Chondrocyte (in vitro differentiated cells): ENCODE measurements around the gene DIO3. TPM values are rescaled to one million over a fixed set of nuclear protein-coding genes. Genes with fewer than 3 reads are reported as not detected.

Experiments used
- DNase-seq: peaks from one replicate; pipeline ENCODE4 v3.0.0; 2021; ENCODE audit warnings: mixed read lengths, low spot score
- H3K27ac Mint-ChIP-seq: one replicate; pipeline ENCODE4 v1.8.0; 2021; ENCODE audit warnings: mild to moderate bottlenecking, moderate library complexity, mixed read lengths; ENCODE audit not compliant: unreplicated experiment
- H3K27me3 Mint-ChIP-seq: 2 replicates; pipeline ENCODE4 v1.8.0; 2021; ENCODE audit warnings: low read depth, mixed read lengths
- H3K36me3 Mint-ChIP-seq: 2 replicates; pipeline ENCODE4 v1.8.0; 2021; ENCODE audit warnings: low read depth, mixed read lengths
- H3K4me1 Mint-ChIP-seq: 2 replicates; pipeline ENCODE4 v1.8.0; 2021; ENCODE audit warnings: low read depth, mild to moderate bottlenecking, mixed read lengths
- H3K4me3 Mint-ChIP-seq: one replicate; pipeline ENCODE4 v1.8.0; 2021; ENCODE audit warnings: mild to moderate bottlenecking, moderate library complexity, mixed read lengths; ENCODE audit not compliant: unreplicated experiment
- H3K9me3 Mint-ChIP-seq: 2 replicates; pipeline ENCODE4 v1.8.0; 2021; ENCODE audit warnings: low read depth, mixed read lengths
- total RNA-seq: library from RNA; stranded (reverse); gene quantifications from 3 replicates; pipeline ENCODE4 v1.2.1, GENCODE V29; 2021
- TF ChIP-seq, protein P1 (sequence below): fragments of 200-600 bp; sonication (generic); IDR thresholded peaks from 2 replicates; pipeline ENCODE4 v1.5.0; 2021; ENCODE audit warnings: antibody characterized with exemption, mild to moderate bottlenecking, moderate library complexity

The DIO3 gene
- total RNA-seq, 1 donor from 2014 or later: not detected

DNA sequence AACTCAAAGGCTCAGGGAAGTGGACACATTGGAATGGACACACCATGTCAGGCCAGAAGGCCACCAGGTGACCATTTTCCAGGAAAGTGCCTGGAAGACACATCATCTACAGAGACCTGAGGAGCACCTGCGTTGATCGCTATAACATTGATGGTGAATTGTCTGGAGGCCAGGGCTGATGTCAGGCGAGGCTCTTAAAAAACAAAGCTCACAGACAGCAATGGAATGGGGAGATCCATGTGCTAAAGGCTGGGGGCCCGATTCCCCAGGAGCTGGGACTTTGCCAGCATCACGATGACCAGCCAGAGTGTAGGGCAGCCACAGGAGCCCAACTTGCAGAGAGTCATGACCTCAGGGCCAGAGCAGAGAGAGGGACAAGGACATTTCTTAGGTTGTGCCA lies 30.3 kb downstream of the DIO3 start:
- H3K27me3 Mint-ChIP-seq: no peaks in the 10 kb centered on the region
- no peak overlapping the region for H3K27ac Mint-ChIP-seq
- H3K4me3 Mint-ChIP-seq: no peak overlapping the region
- no peaks in the 10 kb centered on the region for H3K36me3 Mint-ChIP-seq
- TF ChIP-seq, protein P1, sequence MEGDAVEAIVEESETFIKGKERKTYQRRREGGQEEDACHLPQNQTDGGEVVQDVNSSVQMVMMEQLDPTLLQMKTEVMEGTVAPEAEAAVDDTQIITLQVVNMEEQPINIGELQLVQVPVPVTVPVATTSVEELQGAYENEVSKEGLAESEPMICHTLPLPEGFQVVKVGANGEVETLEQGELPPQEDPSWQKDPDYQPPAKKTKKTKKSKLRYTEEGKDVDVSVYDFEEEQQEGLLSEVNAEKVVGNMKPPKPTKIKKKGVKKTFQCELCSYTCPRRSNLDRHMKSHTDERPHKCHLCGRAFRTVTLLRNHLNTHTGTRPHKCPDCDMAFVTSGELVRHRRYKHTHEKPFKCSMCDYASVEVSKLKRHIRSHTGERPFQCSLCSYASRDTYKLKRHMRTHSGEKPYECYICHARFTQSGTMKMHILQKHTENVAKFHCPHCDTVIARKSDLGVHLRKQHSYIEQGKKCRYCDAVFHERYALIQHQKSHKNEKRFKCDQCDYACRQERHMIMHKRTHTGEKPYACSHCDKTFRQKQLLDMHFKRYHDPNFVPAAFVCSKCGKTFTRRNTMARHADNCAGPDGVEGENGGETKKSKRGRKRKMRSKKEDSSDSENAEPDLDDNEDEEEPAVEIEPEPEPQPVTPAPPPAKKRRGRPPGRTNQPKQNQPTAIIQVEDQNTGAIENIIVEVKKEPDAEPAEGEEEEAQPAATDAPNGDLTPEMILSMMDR: no peak
- H3K4me1 Mint-ChIP-seq: no peaks in the 10 kb centered on the region
- H3K9me3 Mint-ChIP-seq: no peaks in the 10 kb centered on the region
- DNase-seq: no peak

DNA sequence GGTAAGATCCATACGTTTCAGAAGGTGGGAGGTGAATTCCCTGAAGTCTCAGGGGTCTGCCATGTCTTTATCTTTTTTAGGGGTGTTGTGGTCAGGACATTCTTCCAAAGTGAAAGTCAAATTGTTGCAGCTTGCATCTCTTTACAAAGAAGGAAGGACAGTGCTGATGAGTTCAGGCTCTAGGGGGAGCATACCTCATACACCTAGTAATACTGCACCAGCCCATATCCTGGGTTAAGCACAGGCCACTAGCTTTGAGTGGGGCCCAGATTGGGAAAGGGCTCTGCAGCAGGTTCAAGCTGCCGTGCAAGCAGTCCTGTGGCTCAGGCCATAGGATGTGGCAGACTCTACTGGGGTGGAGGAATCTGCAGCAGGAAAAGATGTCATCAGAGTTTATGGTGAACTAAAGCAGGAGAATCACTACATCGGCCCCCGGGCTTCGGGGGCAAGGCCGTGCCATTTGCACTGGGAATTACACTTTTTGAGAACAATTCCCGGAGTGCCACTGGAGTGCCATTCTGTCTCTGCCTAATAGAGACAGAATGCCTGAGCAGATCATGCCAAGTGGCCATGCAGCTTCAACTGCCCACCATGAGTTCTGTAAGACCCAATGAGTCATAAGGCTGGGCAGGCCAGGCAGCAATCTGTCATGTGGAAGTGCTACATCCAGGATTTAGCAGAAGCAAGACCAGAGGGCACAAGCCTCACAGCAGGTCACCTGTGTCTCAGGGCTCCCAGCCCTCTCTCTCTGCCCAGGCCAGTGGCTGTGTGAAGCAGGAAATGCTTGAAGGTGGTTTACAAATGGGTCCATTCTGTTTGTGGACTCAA lies 32.3 kb downstream of the DIO3 start:
- Mint-ChIP-seq H3K27ac (no peak overlapping the region), H3K4me3 (no peak overlapping the region), H3K4me1 (no peaks in the 10 kb centered on the region), H3K9me3 (peaks cover 7% of the 10 kb centered on the region), H3K36me3 (no peaks in the 10 kb centered on the region), H3K27me3 (no peaks in the 10 kb centered on the region)
- TF ChIP-seq, protein P1: no peak
- no peak for DNase-seq

DNA sequence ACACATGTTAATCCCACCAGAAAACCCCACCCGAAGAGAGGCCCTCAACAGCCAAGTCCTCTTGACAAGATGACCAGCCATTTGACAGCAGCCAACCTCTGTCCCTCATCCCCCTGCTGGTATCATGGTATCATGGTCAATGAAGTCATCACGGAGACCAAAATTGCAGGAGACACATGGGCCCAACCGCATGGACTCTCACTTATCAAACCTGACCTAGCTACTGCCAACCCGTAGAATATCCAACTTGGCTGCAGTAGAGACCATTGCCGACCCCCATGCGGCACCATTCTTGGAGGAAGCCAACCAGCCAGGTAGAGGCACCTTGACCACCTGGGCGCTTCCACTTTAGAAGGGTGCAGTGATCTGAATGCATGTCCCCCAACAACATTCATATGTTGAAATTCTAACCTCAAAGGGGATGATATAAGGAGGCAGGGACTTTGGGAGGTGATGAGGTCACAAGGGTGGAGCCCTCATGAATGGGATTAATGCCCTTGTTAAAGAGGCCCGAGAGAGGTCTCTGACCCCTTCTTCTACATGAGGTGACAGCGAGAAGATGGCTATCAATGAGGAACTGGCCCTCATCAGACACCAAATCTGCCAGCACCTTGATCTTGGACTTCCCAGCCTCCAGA lies 33.3 kb downstream of the DIO3 start:
- peaks cover 7% of the 10 kb centered on the region for H3K9me3 Mint-ChIP-seq
- H3K4me1 Mint-ChIP-seq: no peaks in the 10 kb centered on the region
- no peak overlapping the region for H3K4me3 Mint-ChIP-seq
- no peaks in the 10 kb centered on the region for H3K27me3 Mint-ChIP-seq
- no peaks in the 10 kb centered on the region for H3K36me3 Mint-ChIP-seq
- no peak overlapping the region for H3K27ac Mint-ChIP-seq
- TF ChIP-seq, protein P1: no peak
- DNase-seq: no peak

DNA sequence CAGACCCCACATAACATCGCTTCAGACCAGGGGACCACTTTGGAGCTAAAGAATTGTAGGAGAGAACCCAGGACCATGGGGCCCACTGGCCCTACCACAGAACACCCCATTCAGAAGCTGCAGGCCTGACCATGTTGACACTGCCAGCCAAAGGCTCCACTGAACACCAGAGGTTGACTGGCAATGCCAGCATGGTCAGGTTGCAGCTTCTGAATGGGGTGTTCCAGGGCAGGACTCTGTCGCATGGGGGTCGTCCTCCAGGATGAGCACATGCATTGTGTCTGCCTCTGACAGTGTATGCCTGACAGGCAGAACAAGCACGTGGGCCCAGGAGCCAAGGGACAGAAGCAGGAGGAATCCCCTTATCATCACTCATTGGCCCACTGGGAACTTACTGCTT lies 34.1 kb downstream of the DIO3 start:
- TF ChIP-seq, protein P1: no peak
- no peak for DNase-seq
- Mint-ChIP-seq H3K27me3 (peaks cover 1% of the 10 kb centered on the region), H3K4me1 (no peaks in the 10 kb centered on the region), H3K36me3 (no peaks in the 10 kb centered on the region), H3K27ac (no peak overlapping the region), H3K4me3 (no peak overlapping the region), H3K9me3 (peaks cover 7% of the 10 kb centered on the region)

DNA sequence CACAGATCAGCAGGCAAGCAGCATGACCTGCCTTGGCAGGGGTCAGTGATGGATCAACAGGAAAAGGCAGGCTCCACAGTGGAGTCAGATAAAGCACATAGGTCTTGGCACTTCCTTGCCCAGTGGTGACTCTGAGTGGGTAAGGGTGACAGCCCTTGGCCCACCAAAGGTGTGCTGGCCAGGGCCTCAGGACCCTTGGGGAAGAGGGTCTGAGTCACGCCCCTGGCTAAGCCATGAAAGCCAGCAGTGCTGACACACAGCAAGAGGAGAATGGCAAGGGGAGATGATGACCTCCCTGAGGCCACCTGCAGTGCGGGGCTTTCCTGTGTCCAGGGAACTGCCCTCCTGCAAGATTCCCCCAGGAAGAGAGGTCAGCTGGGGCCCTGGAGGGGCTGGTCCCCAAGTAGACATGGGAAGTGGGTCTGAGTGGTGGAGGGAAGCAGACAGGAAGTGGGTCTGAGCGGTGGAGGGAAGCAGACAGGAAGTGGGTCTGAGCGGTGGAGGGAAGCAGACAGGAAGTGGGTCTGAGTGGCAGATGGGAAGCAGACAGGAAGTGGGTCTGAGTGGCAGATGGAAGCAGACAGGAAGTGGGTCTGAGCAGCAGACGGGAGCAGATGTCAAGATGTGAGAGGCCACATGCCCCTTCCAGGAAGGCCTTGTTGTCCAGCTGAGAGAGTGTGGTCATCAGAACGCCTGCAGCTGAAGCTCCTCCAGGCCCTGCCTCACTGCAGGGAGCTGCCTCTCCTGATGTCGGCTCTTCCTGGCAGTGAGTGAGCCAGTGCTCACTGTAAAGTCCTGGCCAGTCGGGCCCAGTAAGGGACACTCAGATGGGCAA lies 34.8 kb downstream of the DIO3 start:
- H3K27ac Mint-ChIP-seq: no peak overlapping the region
- H3K4me1 Mint-ChIP-seq: no peaks in the 10 kb centered on the region
- peaks cover 1% of the 10 kb centered on the region for H3K27me3 Mint-ChIP-seq
- H3K9me3 Mint-ChIP-seq: peaks cover 7% of the 10 kb centered on the region
- H3K36me3 Mint-ChIP-seq: no peaks in the 10 kb centered on the region
- no peak for DNase-seq
- H3K4me3 Mint-ChIP-seq: no peak overlapping the region
- TF ChIP-seq, protein P1: no peak
